Dermis microvascular lymphatic vessel endothelial cell (primary cell): ENCODE measurements around the gene AKR1C2. TPM values are rescaled to one million over a fixed set of nuclear protein-coding genes. Genes with fewer than 3 reads are reported as not detected.

Experiments
- total RNA-seq: library from RNA; depleted of rRNA; stranded (reverse); fragments of >200 nt; gene quantifications from 2 replicates; pipeline ENCODE4 v1.2.1, GENCODE V29; 2014

Gene AKR1C2
- total RNA-seq, 1 donor from 2014 or later, result 22.7 TPM

Other genes starting within 250 kb of the AKR1C2 start
- gene AKR1E2, start 177.7 kb downstream of the AKR1C2 start, total RNA-seq, result 8.6 and 16.6 TPM in 2 replicates
- gene AKR1C1, start 40.4 kb downstream of the AKR1C2 start, total RNA-seq, result 30.8 and 81.5 TPM in 2 replicates
- 173 and 272 TPM in 2 replicates for gene AKR1C3, start 90.6 kb upstream of the AKR1C2 start, total RNA-seq
- not detected in 2 replicates for gene AKR1C8, start 181.3 kb upstream of the AKR1C2 start, total RNA-seq
- gene AKR1C4, start 193.0 kb upstream of the AKR1C2 start, total RNA-seq, result 0.13 TPM in 1 of 2 replicates, not detected in the other